ENCODE measurements around the gene SLC9A5.

GRCh38 chr16:67259705-67260104 is 10.9 kb downstream of the SLC9A5 start:
- no peak for TF ChIP-seq ZNF274 (IDR thresholded peaks at IDR 0.05; ENCODE audit: low read depth, low read length)
- TF ChIP-seq SUZ12 (IDR thresholded peaks at IDR 0.05; ENCODE audit: extremely low read depth, insufficient read depth, insufficient read length), result no peak
- TF ChIP-seq YY1 (IDR thresholded peaks at IDR 0.05; ENCODE audit: insufficient read depth, insufficient read length), result no peak
